Limb (tissue), 2 donors: ENCODE data around the gene TRAPPC1.

Experiments used
- DNase-seq, 2 donors: peaks; one replicate each; pipeline ENCODE4 v3.0.0-alpha.2; 2016; ENCODE audit errors: extremely low spot score in 2 of 2

TRAPPC1 gene

GRCh38 chr17:7903154-7904103 lies 28.3 kb downstream of the TRAPPC1 start:
- no peak for DNase-seq

GRCh38 chr17:7897773-7898172 lies 34.0 kb downstream of the TRAPPC1 start:
- no peak for DNase-seq

- DNase-seq, result peak in 1 of 2 donors; percentile 14
Observed at GRCh38 chr17:7897090-7897489, 34.7 kb downstream of the TRAPPC1 start.

GRCh38 chr17:7894866-7895265 lies 36.9 kb downstream of the TRAPPC1 start:
- DNase-seq, result no peak

GRCh38 chr17:7894226-7894625 lies 37.5 kb downstream of the TRAPPC1 start:
- no peak for DNase-seq

GRCh38 chr17:7893187-7893880 lies 38.4 kb downstream of the TRAPPC1 start:
- DNase-seq, result peak in 1 of 2 donors; percentile 62

- peak; percentile 85 to 91 for DNase-seq
Observed at GRCh38 chr17:7889166-7889955, 42.4 kb downstream of the TRAPPC1 start.

- DNase-seq, result peak in 1 of 2 donors; percentile 52
Observed at GRCh38 chr17:7888184-7888920, 43.4 kb downstream of the TRAPPC1 start, which contains the start of gene CHD3. Gene CHD3 (plus strand): TSS chr17:7888789. CDS start chr17:7889001, 212 bp downstream.

- DNase-seq, result peak; percentile 96 to 98
Observed at GRCh38 chr17:7887482-7888183, 44.1 kb downstream of the TRAPPC1 start.

- no peak for DNase-seq
Observed at GRCh38 chr17:7887038-7887481, 44.7 kb downstream of the TRAPPC1 start.

GRCh38 chr17:7886227-7887037 lies 45.3 kb downstream of the TRAPPC1 start:
- peak; percentile 46 to 77 for DNase-seq

- DNase-seq, result peak; percentile 36 to 78
Observed at GRCh38 chr17:7885367-7886226, 46.1 kb downstream of the TRAPPC1 start.

- DNase-seq, result peak; percentile 6 to 76
Observed at GRCh38 chr17:7884581-7885366, 47.0 kb downstream of the TRAPPC1 start.

- peak; percentile 34 to 57 for DNase-seq
Observed at GRCh38 chr17:7883781-7884386, 47.9 kb downstream of the TRAPPC1 start.

- DNase-seq, result no peak
Observed at GRCh38 chr17:7882629-7883028, 49.1 kb downstream of the TRAPPC1 start.

GRCh38 chr17:7882068-7882467 lies 49.7 kb downstream of the TRAPPC1 start:
- DNase-seq, result no peak
